Activated CD4-positive, alpha-beta T cell treated with anti-CD3 and anti-CD28 coated beads, Interleukin-2, amount 10 ng/mL, durations not matched to agents 24 days and 14 days (primary cell): ENCODE data around the gene MMP15. TPM values are rescaled to one million over a fixed set of nuclear protein-coding genes. Genes with fewer than 3 reads are reported as not detected.

Experiments used
- DNase-seq: peaks from one replicate; pipeline ENCODE4 v3.0.0; 2022
- H3K27ac Mint-ChIP-seq: one replicate; pipeline ENCODE4 v1.8.0; 2022; ENCODE audit warnings: mild to moderate bottlenecking, mixed read lengths
- H3K27me3 Mint-ChIP-seq: one replicate; pipeline ENCODE4 v1.8.0; 2022; ENCODE audit warnings: mixed read lengths
- H3K36me3 Mint-ChIP-seq: one replicate; pipeline ENCODE4 v1.8.0; 2022; ENCODE audit warnings: low read depth, mild to moderate bottlenecking, mixed read lengths
- H3K4me1 Mint-ChIP-seq: one replicate; pipeline ENCODE4 v1.8.0; 2021; ENCODE audit warnings: mixed read lengths
- H3K4me3 Mint-ChIP-seq: one replicate; pipeline ENCODE4 v1.8.0; 2022; ENCODE audit warnings: mild to moderate bottlenecking, moderate library complexity, mixed read lengths
- H3K9me3 Mint-ChIP-seq: one replicate; pipeline ENCODE4 v1.8.0; 2021; ENCODE audit warnings: mixed read lengths
- intact Hi-C: fragments of 100-400 bp; cut with micrococcal nuclease; formaldehyde crosslinking; loops from one replicate; pipeline ENCODE4 v1.15.1; 2023
- total RNA-seq: library from RNA; stranded (reverse); gene quantifications from 2 replicates; pipeline ENCODE4 v1.2.3, GENCODE V29; 2022

The MMP15 gene
- total RNA-seq, 1 donor from 2014 or later = 0.89 TPM

DNA sequence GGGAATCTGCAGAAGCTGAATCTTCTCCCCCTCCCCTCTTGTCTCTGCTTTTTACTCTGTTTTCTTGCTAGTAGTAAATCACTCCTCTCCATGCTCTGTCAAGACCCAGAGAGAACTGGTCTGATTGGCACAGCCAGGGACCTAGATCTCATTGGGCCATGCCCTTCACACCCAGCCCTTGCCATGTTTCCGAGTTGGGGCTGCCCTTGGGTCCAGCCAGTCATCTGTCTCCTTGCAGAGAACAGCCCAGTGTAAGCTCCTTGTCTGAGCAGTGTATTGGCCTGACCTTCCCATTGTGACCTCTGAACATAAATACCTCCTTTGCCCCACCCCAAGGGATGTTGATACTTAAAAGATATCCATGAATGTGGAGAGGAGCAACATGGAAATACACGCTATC, 3.9 kb downstream of the MMP15 start:
- intact Hi-C loops = no loop called here

GRCh38 chr16:58030136-58030840, 4.7 kb downstream of the MMP15 start:
- Mint-ChIP-seq H3K4me1 (peaks cover 1% of the 10 kb centered on the region), H3K9me3 (no peaks in the 10 kb centered on the region), H3K36me3 (no peaks in the 10 kb centered on the region), H3K4me3 (no peak overlapping the region), H3K27me3 (peaks cover 18% of the 10 kb centered on the region), H3K27ac (no peak overlapping the region)
- intact Hi-C loops = no loop called here
- DNase-seq = no peak

More for the DNA sequence above, 3.9 kb downstream of the MMP15 start:
- H3K36me3 Mint-ChIP-seq = no peaks in the 10 kb centered on the region
- no peak overlapping the region for H3K4me3 Mint-ChIP-seq
- peaks cover 8% of the 10 kb centered on the region for H3K4me1 Mint-ChIP-seq
- DNase-seq = no peak
- peaks cover 25% of the 10 kb centered on the region for H3K27me3 Mint-ChIP-seq
- H3K27ac Mint-ChIP-seq = no peak overlapping the region
- H3K9me3 Mint-ChIP-seq = no peaks in the 10 kb centered on the region

DNA sequence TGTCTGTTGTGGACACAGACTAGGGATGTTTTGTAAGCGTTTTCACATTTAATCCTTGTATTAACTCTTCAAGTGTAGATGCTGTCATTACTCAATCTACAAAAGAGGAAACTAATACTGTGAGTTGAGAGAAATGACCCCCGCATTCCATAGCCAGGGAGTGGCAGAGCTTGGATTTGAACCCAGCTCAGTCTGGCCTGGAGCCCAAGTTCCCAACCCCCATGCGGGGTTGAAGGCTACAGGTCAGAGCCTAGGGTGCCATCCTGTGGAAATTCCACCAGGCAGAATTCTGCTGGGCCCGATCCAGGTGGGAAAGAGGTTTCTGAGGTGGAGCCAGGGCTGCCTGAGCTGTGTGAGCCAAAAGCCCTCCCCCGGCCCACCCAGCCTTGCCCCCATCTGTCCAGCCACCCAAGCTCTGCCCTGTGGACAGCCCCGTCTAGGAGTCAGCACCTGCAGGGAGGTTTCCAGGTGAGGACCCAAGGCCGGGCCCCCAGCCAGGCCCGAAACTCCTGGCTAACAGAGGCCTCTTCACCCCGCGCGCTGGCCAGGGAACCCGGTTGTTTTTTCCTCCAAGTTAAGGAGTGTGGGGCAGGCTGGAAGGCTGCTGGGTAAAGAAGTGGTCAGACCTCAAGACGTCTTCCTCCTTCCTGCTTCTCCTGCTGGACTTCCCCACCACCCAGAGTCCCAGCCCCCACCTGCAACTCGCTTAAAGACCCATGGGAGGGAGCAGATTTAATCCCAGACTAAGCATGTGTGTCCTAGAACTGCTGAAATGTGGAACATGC, 5.7 kb downstream of the MMP15 start:
- H3K27ac Mint-ChIP-seq = no peak overlapping the region
- H3K36me3 Mint-ChIP-seq = no peaks in the 10 kb centered on the region
- no peak for DNase-seq
- peaks cover 1% of the 10 kb centered on the region for H3K4me1 Mint-ChIP-seq
- H3K27me3 Mint-ChIP-seq = peaks cover 18% of the 10 kb centered on the region
- no peak overlapping the region for H3K4me3 Mint-ChIP-seq
- intact Hi-C loops = no loop called here
- no peaks in the 10 kb centered on the region for H3K9me3 Mint-ChIP-seq

DNA sequence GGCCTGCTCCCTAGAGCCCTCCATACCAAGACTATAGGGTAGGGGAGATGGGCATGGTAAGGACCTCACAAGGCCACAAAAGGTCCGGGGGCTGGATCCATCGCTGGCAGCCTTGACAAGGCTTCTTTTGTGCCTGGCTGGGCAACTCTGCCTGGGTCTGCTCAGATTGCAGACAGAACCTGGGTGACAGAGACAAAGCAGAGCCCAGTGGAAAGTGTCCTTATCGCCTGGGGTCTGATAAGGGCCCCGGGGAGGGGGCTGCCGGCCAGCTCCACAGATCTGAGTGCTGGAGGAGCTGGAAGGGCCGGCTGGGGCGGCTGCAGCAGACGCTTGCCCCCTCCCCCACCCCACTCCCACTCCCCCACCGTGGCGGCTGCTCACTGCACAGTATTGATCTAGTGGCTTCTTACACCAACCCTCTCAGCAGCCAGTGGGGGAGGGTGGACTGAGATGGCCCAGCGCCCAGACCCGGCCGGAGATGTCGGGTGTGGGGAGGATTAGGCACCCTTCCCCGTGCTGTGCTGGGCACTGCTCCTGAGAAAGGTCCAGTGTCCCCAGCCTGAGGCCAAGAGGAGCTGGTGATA, 7.2 kb downstream of the MMP15 start:
- H3K27ac Mint-ChIP-seq = no peak overlapping the region
- no peak for DNase-seq
- peaks cover 1% of the 10 kb centered on the region for H3K4me1 Mint-ChIP-seq
- H3K4me3 Mint-ChIP-seq = no peak overlapping the region
- no peaks in the 10 kb centered on the region for H3K9me3 Mint-ChIP-seq
- no peaks in the 10 kb centered on the region for H3K36me3 Mint-ChIP-seq
- intact Hi-C loops = no loop called here
- peaks cover 17% of the 10 kb centered on the region for H3K27me3 Mint-ChIP-seq

DNA sequence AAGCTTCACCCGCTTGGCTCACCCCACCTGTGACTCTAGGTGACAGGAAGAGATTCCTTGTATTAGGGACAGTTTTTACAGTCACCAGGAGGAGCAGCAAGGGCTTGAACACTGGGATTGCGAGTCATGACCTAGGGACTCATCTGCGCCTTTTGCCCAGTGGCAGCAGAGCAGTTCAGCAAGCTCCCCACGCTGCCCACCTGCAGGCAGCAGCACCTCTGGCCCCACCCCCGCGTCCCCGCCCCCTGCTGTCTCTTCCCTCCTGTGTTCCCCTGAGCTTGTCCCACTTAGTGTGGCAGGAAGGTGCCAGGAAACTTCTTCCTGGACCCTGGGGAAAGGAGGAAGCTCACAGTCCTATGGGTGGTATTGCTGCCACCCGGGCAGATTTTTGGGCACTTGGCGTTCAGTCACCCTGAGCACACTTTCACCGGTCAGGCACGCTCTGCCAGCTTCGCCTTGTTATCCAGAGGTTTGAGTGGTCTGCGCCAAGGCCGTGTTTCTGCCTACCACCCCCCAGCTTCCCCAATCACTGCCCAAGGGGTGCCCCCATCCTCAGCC, 8.7 kb downstream of the MMP15 start:
- no peak for DNase-seq
- H3K27me3 Mint-ChIP-seq = peaks cover 6% of the 10 kb centered on the region
- intact Hi-C loops = no loop called here
- no peaks in the 10 kb centered on the region for H3K36me3 Mint-ChIP-seq
- H3K27ac Mint-ChIP-seq = no peak overlapping the region
- H3K4me1 Mint-ChIP-seq = no peaks in the 10 kb centered on the region
- H3K4me3 Mint-ChIP-seq = no peak overlapping the region
- H3K9me3 Mint-ChIP-seq = no peaks in the 10 kb centered on the region

DNA sequence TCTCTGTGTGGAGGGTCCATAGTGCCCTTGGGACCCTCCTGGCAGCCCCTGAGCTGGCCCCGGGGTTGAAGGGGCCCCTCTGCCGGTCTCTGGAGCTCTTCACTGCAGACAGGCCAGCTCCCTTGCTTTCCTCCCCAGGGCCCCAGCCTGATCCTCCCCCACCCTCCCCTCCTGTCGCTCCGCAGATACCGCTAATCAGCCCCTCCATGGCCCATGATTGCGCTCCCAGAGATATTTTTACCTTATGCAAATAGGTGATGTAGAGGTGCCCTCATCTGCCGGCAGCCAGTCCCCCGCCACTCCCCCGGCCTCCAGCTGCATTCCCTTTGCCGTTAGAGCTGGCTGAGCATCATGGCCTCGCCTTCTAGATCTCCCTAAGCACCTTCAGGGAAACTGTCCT, 9.2 kb downstream of the MMP15 start:
- Mint-ChIP-seq H3K27me3 (peaks cover 1% of the 10 kb centered on the region), H3K4me1 (no peaks in the 10 kb centered on the region), H3K36me3 (no peaks in the 10 kb centered on the region), H3K4me3 (no peak overlapping the region), H3K27ac (no peak overlapping the region), H3K9me3 (no peaks in the 10 kb centered on the region)
- intact Hi-C loops = no loop called here
- no peak for DNase-seq

GRCh38 chr16:58035356-58036170, 10.0 kb downstream of the MMP15 start:
- intact Hi-C loops = no loop called here
- no peaks in the 10 kb centered on the region for H3K4me1 Mint-ChIP-seq
- DNase-seq = no peak
- no peaks in the 10 kb centered on the region for H3K36me3 Mint-ChIP-seq
- no peak overlapping the region for H3K4me3 Mint-ChIP-seq
- H3K27ac Mint-ChIP-seq = no peak overlapping the region
- H3K9me3 Mint-ChIP-seq = no peaks in the 10 kb centered on the region
- no peaks in the 10 kb centered on the region for H3K27me3 Mint-ChIP-seq

DNA sequence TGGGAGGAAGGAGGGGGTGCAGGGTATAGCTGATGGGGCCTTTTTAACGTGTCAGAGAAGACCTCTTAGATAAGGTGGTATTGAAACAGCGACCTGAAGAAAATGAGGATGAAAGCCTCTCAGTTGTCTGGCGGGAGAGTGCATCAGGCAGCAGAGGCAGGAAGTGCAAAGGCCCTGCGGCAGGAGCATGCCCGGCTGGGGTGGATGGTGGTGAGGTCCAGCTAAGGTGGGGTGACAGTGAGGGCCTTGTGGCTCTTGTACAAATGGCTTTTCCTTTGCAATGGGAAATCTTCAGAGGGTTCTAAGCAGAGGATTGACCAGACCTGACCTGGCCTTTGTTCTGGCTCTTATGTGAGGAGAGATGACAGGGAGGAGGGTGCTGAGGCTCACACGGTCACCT, 11.4 kb downstream of the MMP15 start:
- intact Hi-C loops = no loop called here
- no peak overlapping the region for H3K4me3 Mint-ChIP-seq
- no peak for DNase-seq
- no peak overlapping the region for H3K27ac Mint-ChIP-seq
- H3K9me3 Mint-ChIP-seq = no peaks in the 10 kb centered on the region
- H3K27me3 Mint-ChIP-seq = no peaks in the 10 kb centered on the region
- no peaks in the 10 kb centered on the region for H3K4me1 Mint-ChIP-seq
- H3K36me3 Mint-ChIP-seq = no peaks in the 10 kb centered on the region

GRCh38 chr16:58037365-58038057, 12.0 kb downstream of the MMP15 start:
- H3K9me3 Mint-ChIP-seq = no peaks in the 10 kb centered on the region
- H3K27me3 Mint-ChIP-seq = no peaks in the 10 kb centered on the region
- no peak overlapping the region for H3K27ac Mint-ChIP-seq
- DNase-seq = no peak
- no peak overlapping the region for H3K4me3 Mint-ChIP-seq
- intact Hi-C loops = no loop called here
- H3K36me3 Mint-ChIP-seq = no peaks in the 10 kb centered on the region
- no peaks in the 10 kb centered on the region for H3K4me1 Mint-ChIP-seq

GRCh38 chr16:58038219-58038641, 12.7 kb downstream of the MMP15 start:
- Mint-ChIP-seq H3K4me1 (no peaks in the 10 kb centered on the region), H3K9me3 (no peaks in the 10 kb centered on the region), H3K4me3 (no peak overlapping the region), H3K36me3 (no peaks in the 10 kb centered on the region), H3K27ac (no peak overlapping the region), H3K27me3 (no peaks in the 10 kb centered on the region)
- intact Hi-C loops = no loop called here
- no peak for DNase-seq

DNA sequence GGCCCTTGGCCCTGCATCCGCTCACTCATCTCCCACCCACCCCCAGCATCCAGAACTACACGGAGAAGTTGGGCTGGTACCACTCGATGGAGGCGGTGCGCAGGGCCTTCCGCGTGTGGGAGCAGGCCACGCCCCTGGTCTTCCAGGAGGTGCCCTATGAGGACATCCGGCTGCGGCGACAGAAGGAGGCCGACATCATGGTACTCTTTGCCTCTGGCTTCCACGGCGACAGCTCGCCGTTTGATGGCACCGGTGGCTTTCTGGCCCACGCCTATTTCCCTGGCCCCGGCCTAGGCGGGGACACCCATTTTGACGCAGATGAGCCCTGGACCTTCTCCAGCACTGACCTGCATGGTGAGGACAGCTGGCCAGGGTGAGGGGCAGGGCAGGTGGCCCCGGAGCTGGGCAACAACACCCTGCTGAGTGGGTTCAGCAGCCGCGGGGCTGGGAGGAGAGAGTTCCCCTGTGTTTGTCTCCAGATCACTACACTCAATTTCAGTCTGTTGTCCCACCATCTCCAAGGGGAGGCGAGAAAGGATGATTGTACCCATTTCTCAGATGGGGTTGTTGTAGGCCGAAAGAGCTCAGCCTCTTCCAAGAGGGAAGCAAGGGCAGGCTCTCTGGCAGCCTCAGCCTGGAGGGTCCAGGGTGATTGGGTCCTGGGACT, 14.4 kb downstream of the MMP15 start:
- Mint-ChIP-seq H3K4me1 (no peaks in the 10 kb centered on the region), H3K9me3 (no peaks in the 10 kb centered on the region)

DNA sequence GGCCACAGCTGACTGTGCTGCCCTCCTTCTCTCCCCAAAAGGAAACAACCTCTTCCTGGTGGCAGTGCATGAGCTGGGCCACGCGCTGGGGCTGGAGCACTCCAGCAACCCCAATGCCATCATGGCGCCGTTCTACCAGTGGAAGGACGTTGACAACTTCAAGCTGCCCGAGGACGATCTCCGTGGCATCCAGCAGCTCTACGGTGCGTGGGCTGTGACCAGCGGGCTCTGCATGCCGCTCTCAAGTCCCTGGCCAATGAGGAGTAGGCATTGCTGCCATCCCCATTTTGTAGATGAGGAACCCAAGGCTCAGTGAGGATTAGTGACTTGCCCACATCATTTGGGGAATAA, 14.9 kb downstream of the MMP15 start:
- no peaks in the 10 kb centered on the region for H3K27me3 Mint-ChIP-seq
- no peaks in the 10 kb centered on the region for H3K36me3 Mint-ChIP-seq
- no peak overlapping the region for H3K4me3 Mint-ChIP-seq
- H3K27ac Mint-ChIP-seq = no peak overlapping the region
- no peaks in the 10 kb centered on the region for H3K4me1 Mint-ChIP-seq
- DNase-seq = no peak
- intact Hi-C loops = no loop called here
- no peaks in the 10 kb centered on the region for H3K9me3 Mint-ChIP-seq

More for the DNA sequence above, 14.4 kb downstream of the MMP15 start:
- no peaks in the 10 kb centered on the region for H3K36me3 Mint-ChIP-seq
- H3K27me3 Mint-ChIP-seq = no peaks in the 10 kb centered on the region
- intact Hi-C loops = no loop called here
- no peak for DNase-seq
- H3K27ac Mint-ChIP-seq = no peak overlapping the region
- H3K4me3 Mint-ChIP-seq = no peak overlapping the region
